UCSD-AML1 (cell line): ENCODE data around the gene UCP3.

Experiments
- DNase-seq: peaks from one replicate; lab custom pipeline; 2025; ENCODE audit not compliant: unreplicated experiment; lab: John Stamatoyannopoulos, UW

Gene UCP3

GRCh38 chr11:74008373-74009229 is at the start of gene UCP3:
UCP3 (minus strand) TSS chr11:74009085; CDS start chr11:74007042, 2,043 bp downstream.
- no peak for DNase-seq

GRCh38 chr11:74057249-74058151 is 48.6 kb upstream of the UCP3 start:
- DNase-seq: no peak

- DNase-seq: no peak
Measured at GRCh38 chr11:74055938-74056337, 47.1 kb upstream of the UCP3 start.

GRCh38 chr11:74050465-74050864 is 41.6 kb upstream of the UCP3 start:
- no peak for DNase-seq

GRCh38 chr11:74048993-74049392 is 40.1 kb upstream of the UCP3 start:
- DNase-seq: no peak

GRCh38 chr11:74044538-74044937 is 35.7 kb upstream of the UCP3 start:
- no peak for DNase-seq

GRCh38 chr11:74043450-74043849 is 34.6 kb upstream of the UCP3 start:
- DNase-seq: no peak

- no peak for DNase-seq
Measured at GRCh38 chr11:74037309-74037708, 28.4 kb upstream of the UCP3 start.

GRCh38 chr11:74035264-74035663 is 26.4 kb upstream of the UCP3 start:
- no peak for DNase-seq

- no peak for DNase-seq
Measured at GRCh38 chr11:74033046-74033445, 24.2 kb upstream of the UCP3 start.

- no peak for DNase-seq
Measured at GRCh38 chr11:74030723-74031676, 22.1 kb upstream of the UCP3 start.

GRCh38 chr11:74025467-74026166 is 16.7 kb upstream of the UCP3 start:
- no peak for DNase-seq

GRCh38 chr11:74024261-74025029 is 15.6 kb upstream of the UCP3 start:
- no peak for DNase-seq

GRCh38 chr11:74023276-74023675 is 14.4 kb upstream of the UCP3 start:
- no peak for DNase-seq

GRCh38 chr11:74022546-74022945 is 13.7 kb upstream of the UCP3 start:
- no peak for DNase-seq

GRCh38 chr11:74021998-74022397 is 13.1 kb upstream of the UCP3 start:
- no peak for DNase-seq

- DNase-seq: no peak
Measured at GRCh38 chr11:74020539-74020938, 11.7 kb upstream of the UCP3 start.

- DNase-seq: no peak
Measured at GRCh38 chr11:74019860-74020259, 11.0 kb upstream of the UCP3 start.

- DNase-seq: no peak
Measured at GRCh38 chr11:74019104-74019738, 10.3 kb upstream of the UCP3 start.
